OCI-LY1 (cell line): Measurements from ENCODE around the gene CLIC6.

Source experiments
- H2AFZ ChIP-seq: fragments of 200-600 bp; sonication (generic), shearing (Covaris generic); 2 replicates; pipeline ENCODE4 v1.6.0; 2014; ENCODE audit warnings: antibody characterized with exemption, mild to moderate bottlenecking, low read length
- H3F3A ChIP-seq: fragments of 200-600 bp; sonication (generic), shearing (Covaris generic); 2 replicates; pipeline ENCODE4 v1.6.0; 2014; ENCODE audit warnings: mild to moderate bottlenecking, antibody characterized with exemption, low read length, moderate library complexity; ENCODE audit not compliant: insufficient read depth
- H3K27ac ChIP-seq: fragments of 200-600 bp; sonication (generic); 2 replicates; pipeline ENCODE4 v1.5.1; 2014; ENCODE audit warnings: low read length, mixed run types, mild to moderate bottlenecking, low read depth; ENCODE audit not compliant: poor library complexity, severe bottlenecking
- H3K27me3 ChIP-seq: fragments of 200-600 bp; sonication (generic); 2 replicates; pipeline ENCODE4 v1.6.0; 2014; ENCODE audit warnings: antibody characterized with exemption, mild to moderate bottlenecking, low read length, moderate library complexity; ENCODE audit not compliant: insufficient read depth
- H3K36me3 ChIP-seq: fragments of 200-600 bp; sonication (generic); 2 replicates; pipeline ENCODE4 v1.6.1; 2014; ENCODE audit warnings: mild to moderate bottlenecking, antibody characterized with exemption, low read length, moderate library complexity, mixed read lengths; ENCODE audit not compliant: insufficient read depth
- H3K4me1 ChIP-seq: fragments of 200-600 bp; sonication (generic); 2 replicates; pipeline ENCODE4 v1.5.1; 2014; ENCODE audit warnings: mild to moderate bottlenecking, low read length, moderate library complexity; ENCODE audit not compliant: insufficient read depth, severe bottlenecking
- H3K4me2 ChIP-seq: fragments of 200-600 bp; sonication (generic), shearing (Covaris generic); 2 replicates; pipeline ENCODE4 v1.6.1; 2014; ENCODE audit warnings: low read length
- H3K4me3 ChIP-seq: fragments of 200-600 bp; sonication (generic); 2 replicates; pipeline ENCODE4 v1.5.1; 2014; ENCODE audit warnings: low read length, low read depth, mild to moderate bottlenecking, mixed read lengths; ENCODE audit not compliant: poor library complexity, severe bottlenecking
- H3K79me2 ChIP-seq: fragments of 200-600 bp; shearing (Covaris generic); 2 replicates; pipeline ENCODE4 v1.6.1; 2016; ENCODE audit warnings: mixed run types, low read length, mixed read lengths; ENCODE audit not compliant: insufficient read depth
- H3K9ac ChIP-seq: fragments of 200-600 bp; sonication (generic), shearing (Covaris generic); 2 replicates; pipeline ENCODE4 v1.6.1; 2014; ENCODE audit warnings: mild to moderate bottlenecking, low read length, mixed read lengths
- H3K9me2 ChIP-seq: fragments of 200-600 bp; sonication (generic), shearing (Covaris generic); 2 replicates; pipeline ENCODE4 v1.6.1; 2014; ENCODE audit warnings: low read depth, mild to moderate bottlenecking, low read length, mixed read lengths
- H3K9me3 ChIP-seq: fragments of 200-600 bp; shearing (Covaris generic); 2 replicates; pipeline ENCODE4 v1.6.1; 2014; ENCODE audit warnings: low read length, mixed read lengths
- H4K20me1 ChIP-seq: fragments of 200-600 bp; sonication (generic), shearing (Covaris generic); 2 replicates; pipeline ENCODE4 v1.6.0; 2016; ENCODE audit warnings: mild to moderate bottlenecking, low read length; ENCODE audit not compliant: insufficient read depth
- EZH2 ChIP-seq: fragments of 200-600 bp; sonication (generic), shearing (Covaris generic); IDR thresholded peaks from 2 replicates; pipeline ENCODE4 v1.8.0; 2017; ENCODE audit warnings: borderline replicate concordance, mixed run types, mild to moderate bottlenecking, antibody characterized with exemption, low read length, moderate library complexity, mixed read lengths
- TF ChIP-seq, protein P1 (sequence below): fragments of 200-600 bp; sonication (generic), shearing (Covaris generic); IDR thresholded peaks from 2 replicates; pipeline ENCODE4 v1.5.1; 2017; ENCODE audit warnings: mild to moderate bottlenecking, antibody characterized with exemption, low read length, moderate library complexity, mixed read lengths

CLIC6 gene

DNA sequence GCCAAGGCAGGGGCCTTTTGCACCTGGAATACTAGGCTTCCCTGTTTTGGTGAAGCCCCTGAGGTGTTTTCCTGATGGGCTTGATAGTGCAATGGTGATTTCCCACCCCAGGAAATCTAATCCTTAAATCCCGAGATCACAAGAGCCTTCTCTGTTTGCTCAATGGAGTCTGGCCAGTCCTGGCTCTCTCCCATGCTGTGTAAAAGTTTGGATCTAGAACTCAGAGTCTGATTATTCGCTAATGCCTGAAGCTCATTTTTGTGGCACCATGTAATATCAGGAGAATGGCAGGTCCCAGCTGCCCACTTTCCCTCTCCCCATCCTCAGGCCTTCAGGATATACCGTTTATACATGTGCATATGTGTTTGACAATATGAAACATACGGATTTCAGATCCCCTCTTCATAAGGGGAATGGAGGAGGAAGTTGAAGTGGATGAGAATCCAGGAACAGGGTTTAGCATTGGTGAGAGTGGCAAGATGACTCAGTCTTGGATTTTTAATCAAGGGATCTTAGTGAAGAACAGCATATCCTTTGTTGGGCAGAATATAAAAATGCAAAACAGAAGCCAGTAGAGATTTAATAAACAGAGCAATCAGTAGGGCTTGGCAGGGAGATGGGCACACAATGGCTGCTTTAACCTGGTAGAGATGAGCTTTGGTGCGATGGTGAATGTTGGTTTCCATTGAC, 62.1 kb downstream of the CLIC6 start:
- no peaks in the 10 kb centered on the region for H3K9me3 ChIP-seq
- no peaks in the 10 kb centered on the region for H3K4me1 ChIP-seq
- H3K4me3 ChIP-seq, result no peak overlapping the region
- no peaks in the 10 kb centered on the region for H4K20me1 ChIP-seq
- no peak overlapping the region for H2AFZ ChIP-seq
- H3K9me2 ChIP-seq, result no peaks in the 10 kb centered on the region
- no peak overlapping the region for H3K9ac ChIP-seq
- H3K27ac ChIP-seq, result no peak overlapping the region
- no peaks in the 10 kb centered on the region for H3K79me2 ChIP-seq
- no peak for TF ChIP-seq EZH2
- TF ChIP-seq, protein P1, sequence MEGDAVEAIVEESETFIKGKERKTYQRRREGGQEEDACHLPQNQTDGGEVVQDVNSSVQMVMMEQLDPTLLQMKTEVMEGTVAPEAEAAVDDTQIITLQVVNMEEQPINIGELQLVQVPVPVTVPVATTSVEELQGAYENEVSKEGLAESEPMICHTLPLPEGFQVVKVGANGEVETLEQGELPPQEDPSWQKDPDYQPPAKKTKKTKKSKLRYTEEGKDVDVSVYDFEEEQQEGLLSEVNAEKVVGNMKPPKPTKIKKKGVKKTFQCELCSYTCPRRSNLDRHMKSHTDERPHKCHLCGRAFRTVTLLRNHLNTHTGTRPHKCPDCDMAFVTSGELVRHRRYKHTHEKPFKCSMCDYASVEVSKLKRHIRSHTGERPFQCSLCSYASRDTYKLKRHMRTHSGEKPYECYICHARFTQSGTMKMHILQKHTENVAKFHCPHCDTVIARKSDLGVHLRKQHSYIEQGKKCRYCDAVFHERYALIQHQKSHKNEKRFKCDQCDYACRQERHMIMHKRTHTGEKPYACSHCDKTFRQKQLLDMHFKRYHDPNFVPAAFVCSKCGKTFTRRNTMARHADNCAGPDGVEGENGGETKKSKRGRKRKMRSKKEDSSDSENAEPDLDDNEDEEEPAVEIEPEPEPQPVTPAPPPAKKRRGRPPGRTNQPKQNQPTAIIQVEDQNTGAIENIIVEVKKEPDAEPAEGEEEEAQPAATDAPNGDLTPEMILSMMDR, result no peak
- no peaks in the 10 kb centered on the region for H3K36me3 ChIP-seq
- no peaks in the 10 kb centered on the region for H3F3A ChIP-seq
- H3K27me3 ChIP-seq, result no peaks in the 10 kb centered on the region
- no peak overlapping the region for H3K4me2 ChIP-seq

DNA sequence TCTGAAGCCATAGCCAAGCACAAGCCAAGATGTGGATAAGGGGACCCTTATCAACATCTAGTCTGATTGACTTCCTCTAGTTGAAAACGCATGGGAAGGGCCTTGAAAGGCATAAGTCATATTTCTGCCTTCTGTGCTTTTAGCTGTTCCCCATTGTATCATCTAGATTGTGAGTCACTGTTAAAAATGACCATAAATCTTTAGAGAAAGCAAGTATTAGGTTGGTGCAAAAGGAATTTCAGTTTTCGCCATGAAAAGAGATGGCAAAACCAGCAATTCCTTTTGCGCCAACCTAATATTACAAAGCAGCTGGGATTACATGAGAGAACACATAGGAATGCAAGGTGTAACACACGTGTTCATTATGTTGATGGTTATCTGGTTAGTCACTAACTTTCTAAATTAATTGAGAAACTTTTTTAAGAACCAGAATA, 63.6 kb downstream of the CLIC6 start:
- H3K9me3 ChIP-seq, result no peaks in the 10 kb centered on the region
- no peaks in the 10 kb centered on the region for H3K27me3 ChIP-seq
- no peak overlapping the region for H3K4me3 ChIP-seq
- H3K4me1 ChIP-seq, result no peaks in the 10 kb centered on the region
- no peaks in the 10 kb centered on the region for H3K79me2 ChIP-seq
- no peak overlapping the region for H2AFZ ChIP-seq
- H3K9ac ChIP-seq, result no peak overlapping the region
- TF ChIP-seq EZH2, result no peak
- TF ChIP-seq, protein P1, result no peak
- H3K9me2 ChIP-seq, result no peaks in the 10 kb centered on the region
- no peaks in the 10 kb centered on the region for H3K36me3 ChIP-seq
- H4K20me1 ChIP-seq, result no peaks in the 10 kb centered on the region
- H3F3A ChIP-seq, result no peaks in the 10 kb centered on the region
- no peak overlapping the region for H3K27ac ChIP-seq
- H3K4me2 ChIP-seq, result no peak overlapping the region

DNA sequence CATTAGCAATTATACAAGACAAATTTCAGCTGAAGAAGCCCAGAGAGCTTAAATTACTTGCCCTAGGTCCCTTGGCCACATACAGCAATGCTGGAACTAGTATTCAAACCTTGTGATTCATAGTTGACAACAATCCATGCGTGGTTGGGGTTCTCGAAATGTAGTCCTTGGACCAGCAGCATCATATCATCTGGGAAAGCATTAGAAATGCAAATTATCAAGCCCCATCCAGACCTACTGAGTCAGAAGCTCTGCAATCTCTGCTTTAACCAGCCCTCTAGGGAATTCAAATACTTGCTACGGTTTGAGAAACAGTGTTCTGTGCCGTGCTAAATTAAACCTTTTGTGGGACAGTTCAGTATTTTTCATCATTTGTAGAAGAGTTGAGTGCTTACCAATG, 65.1 kb downstream of the CLIC6 start:
- Histone ChIP-seq H3F3A (no peaks in the 10 kb centered on the region), H3K4me1 (no peaks in the 10 kb centered on the region), H3K9me3 (no peaks in the 10 kb centered on the region), H3K9me2 (no peaks in the 10 kb centered on the region), H3K4me2 (no peak overlapping the region), H3K36me3 (no peaks in the 10 kb centered on the region), H3K9ac (no peak overlapping the region), H3K4me3 (no peak overlapping the region), H2AFZ (no peak overlapping the region), H3K27ac (no peak overlapping the region), H4K20me1 (no peaks in the 10 kb centered on the region), H3K27me3 (no peaks in the 10 kb centered on the region), H3K79me2 (no peaks in the 10 kb centered on the region)
- TF ChIP-seq, protein P1, result no peak
- no peak for TF ChIP-seq EZH2
